ENCODE results near the gene CA6. TPM values are rescaled to one million over a fixed set of nuclear protein-coding genes. Genes with fewer than 3 reads are reported as not detected.

The CA6 gene
- total RNA-seq, 1 donor from 2014 or later: not detected

DNA sequence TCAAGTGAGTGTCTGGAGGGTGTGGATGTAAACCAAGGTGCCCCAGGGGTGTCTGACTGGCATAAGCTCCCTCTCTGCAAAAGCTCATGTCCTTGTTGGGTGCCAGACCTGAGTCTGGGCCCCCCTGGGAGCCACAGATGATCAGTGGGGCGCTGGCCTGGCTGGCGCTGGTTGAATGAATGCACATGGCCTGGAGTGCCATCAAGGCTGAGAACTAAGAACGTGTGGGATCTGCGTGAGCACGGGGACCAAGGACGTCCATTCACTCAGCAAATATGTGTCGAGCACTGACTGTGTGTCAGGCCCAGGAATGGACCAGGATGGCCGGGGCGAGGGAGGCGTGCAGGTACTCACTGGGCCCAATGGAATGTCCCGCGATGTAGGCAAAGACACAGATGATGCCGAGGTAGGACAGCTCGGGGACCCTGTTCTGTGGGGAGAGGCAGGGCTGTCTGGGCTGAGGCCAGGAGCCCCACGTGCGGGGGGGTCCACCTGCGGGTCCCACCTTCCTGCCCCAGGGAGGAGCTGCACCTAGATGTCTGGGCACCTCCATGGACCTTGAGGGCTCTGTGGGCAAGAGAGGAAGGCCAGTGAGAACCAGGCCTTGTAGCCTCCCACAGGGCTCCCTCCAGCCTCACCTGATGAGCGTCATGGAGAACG lies 61.4 kb downstream of the CA6 start:
- DNase-seq (ENCODE audit: low read depth): no peak
- TF ChIP-seq, protein P1, sequence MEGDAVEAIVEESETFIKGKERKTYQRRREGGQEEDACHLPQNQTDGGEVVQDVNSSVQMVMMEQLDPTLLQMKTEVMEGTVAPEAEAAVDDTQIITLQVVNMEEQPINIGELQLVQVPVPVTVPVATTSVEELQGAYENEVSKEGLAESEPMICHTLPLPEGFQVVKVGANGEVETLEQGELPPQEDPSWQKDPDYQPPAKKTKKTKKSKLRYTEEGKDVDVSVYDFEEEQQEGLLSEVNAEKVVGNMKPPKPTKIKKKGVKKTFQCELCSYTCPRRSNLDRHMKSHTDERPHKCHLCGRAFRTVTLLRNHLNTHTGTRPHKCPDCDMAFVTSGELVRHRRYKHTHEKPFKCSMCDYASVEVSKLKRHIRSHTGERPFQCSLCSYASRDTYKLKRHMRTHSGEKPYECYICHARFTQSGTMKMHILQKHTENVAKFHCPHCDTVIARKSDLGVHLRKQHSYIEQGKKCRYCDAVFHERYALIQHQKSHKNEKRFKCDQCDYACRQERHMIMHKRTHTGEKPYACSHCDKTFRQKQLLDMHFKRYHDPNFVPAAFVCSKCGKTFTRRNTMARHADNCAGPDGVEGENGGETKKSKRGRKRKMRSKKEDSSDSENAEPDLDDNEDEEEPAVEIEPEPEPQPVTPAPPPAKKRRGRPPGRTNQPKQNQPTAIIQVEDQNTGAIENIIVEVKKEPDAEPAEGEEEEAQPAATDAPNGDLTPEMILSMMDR (conservative IDR thresholded peaks at IDR 0.05; ENCODE audit: low read depth, low read length): no peak
- H3K4me3 ChIP-seq (ENCODE audit: low read depth, low read length): no peak overlapping the region

DNA sequence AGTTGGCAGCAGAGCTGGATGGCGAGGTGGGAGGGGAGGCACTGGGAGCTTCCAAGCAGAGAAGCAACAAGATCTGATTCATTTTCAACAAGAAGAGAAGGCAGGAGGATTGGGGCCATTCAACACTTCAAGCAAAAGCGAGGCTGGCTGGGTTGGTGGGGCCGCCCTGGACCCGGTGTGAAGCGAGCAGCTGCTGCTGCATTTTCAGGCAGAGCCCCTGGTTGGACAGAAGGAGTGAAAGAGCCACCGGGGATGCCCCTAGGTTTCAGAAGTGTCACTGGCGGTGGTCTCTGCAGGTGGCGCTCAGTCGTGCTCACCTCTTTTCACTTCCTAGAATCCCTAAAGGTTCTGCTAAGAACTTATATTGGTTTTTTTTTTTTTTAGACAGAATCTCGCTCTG lies 62.6 kb downstream of the CA6 start:
- no peak overlapping the region for H3K4me3 ChIP-seq (ENCODE audit: low read depth, low read length)
- TF ChIP-seq, protein P1 (conservative IDR thresholded peaks at IDR 0.05; ENCODE audit: low read depth, low read length): no peak
- no peak for DNase-seq (ENCODE audit: low read depth)

DNA sequence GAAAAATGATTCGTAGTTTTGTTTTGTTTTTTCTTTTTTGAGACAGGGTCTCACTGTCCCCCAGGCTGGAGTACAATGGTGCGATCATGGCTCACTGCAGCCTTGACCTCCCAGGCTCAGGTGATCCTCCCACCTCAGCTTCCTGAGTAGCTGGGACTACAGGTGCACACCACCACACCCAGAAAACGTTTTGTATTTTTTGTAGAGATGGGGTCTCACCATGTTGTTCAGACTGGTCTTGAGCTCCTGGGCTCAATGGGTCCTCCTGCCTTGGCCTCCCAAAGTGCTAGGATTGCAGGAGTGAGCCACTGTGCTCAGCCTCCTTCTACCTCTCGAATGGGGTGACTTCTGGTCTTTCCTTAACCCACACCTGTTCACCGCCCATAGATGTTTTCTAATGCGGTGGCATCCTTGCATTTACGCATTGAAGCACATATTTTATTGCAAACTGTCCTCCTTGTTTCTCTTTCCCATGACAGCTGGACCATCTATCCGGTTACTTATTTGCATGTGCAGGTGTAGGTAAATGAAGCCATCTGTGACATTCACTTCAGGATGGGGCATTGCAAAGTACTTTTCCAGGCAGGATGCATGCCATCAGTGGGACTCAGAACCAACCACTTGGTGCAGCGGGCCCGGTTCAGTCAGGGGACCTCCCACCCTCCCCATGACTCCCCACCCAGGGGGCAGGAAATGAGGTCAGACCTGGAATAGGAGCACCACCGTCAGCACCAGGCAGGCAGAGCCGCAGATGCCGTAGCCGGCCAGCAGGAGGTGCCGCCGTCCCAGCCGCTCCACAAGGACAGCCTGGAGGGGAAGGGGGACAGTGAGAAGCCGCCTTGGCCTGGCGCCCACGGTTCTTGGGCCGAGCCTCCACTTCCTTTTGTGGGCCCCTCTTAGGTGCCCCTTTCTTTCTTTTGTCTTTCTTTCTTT lies 64.0 kb downstream of the CA6 start:
- TF ChIP-seq, protein P1 (conservative IDR thresholded peaks at IDR 0.05; ENCODE audit: low read depth, low read length): peak; percentile 62
- H3K4me3 ChIP-seq (ENCODE audit: low read depth, low read length): no peak overlapping the region
- DNase-seq (ENCODE audit: low read depth): no peak

DNA sequence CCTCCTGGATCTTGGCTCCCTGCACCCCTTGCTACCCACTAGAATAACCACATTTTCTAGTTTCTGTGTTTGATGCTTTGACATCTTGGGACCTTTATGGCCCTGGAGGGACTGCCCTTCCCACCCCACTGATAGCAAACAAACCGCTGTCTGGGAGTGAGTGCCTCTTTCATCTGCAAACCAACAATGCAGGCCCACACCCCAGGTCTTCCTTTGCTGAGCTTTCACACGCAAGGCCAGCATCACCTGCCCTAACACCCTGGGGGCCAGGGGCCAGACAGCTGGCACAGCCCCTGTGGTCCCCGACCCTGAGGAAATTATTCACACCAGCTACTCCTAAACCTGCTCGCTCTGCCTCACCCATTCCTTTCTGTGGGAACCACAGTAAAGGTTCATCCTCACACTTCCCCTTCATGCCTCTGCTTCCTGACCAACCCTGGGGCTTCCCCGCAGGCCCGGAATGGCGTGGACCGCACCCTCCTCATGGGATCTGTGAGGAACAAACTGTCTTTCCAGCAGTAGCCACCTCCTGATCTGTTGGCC lies 65.2 kb downstream of the CA6 start:
- no peak for DNase-seq (ENCODE audit: low read depth)
- TF ChIP-seq, protein P1 (conservative IDR thresholded peaks at IDR 0.05; ENCODE audit: low read depth, low read length): no peak

DNA sequence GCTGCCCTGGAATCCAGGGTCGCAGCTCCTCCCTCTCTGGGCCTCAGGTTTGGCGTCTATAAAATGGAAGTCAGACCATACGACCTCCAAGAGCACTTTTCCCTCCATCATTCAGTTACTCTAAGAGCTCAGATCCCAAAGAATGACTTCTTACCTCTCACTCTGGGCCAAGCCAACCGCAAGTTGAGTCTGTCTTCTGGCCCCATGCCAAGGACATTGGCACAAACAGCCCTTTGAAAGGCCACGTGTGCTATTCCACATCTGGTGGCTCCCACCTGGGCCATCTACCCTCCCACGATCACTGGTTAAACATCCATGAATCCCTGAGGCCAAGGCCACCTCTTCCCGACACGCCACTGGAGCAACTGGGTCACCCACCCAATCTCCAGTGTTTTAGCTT lies 68.2 kb downstream of the CA6 start:
- no peak overlapping the region for H3K4me3 ChIP-seq (ENCODE audit: low read depth, low read length)
- TF ChIP-seq, protein P1 (conservative IDR thresholded peaks at IDR 0.05; ENCODE audit: low read depth, low read length): no peak
- no peak for DNase-seq (ENCODE audit: low read depth)

More for the DNA sequence above, 65.2 kb downstream of the CA6 start:
- no peak overlapping the region for H3K4me3 ChIP-seq (ENCODE audit: low read depth, low read length)

GRCh38 chr1:9014475-9015375 lies 69.1 kb downstream of the CA6 start:
- no peak overlapping the region for H3K4me3 ChIP-seq (ENCODE audit: low read depth, low read length)
- TF ChIP-seq, protein P1 (conservative IDR thresholded peaks at IDR 0.05; ENCODE audit: low read depth, low read length): no peak
- DNase-seq (ENCODE audit: low read depth): no peak
